Sigmoid colon (tissue), 4 donors: Measurements from ENCODE around the gene RAB7B.

Source experiments
- CTCF ChIP-seq, 4 experiments: fragments of 450-650 bp in 3 of 4; fragments of 200-600 bp in 1 of 4; IDR thresholded peaks; one replicate each; pipeline ENCODE4 v1.5.1; 2016 to 2019; ENCODE audit warnings: antibody characterized with exemption in 4 of 4, mild to moderate bottlenecking in 3 of 4, moderate library complexity in 2 of 4
- EP300 ChIP-seq, 4 donors: sonication (generic); formaldehyde crosslinking; IDR thresholded peaks; one replicate each; pipeline ENCODE4 v1.6.1; 2017; ENCODE audit warnings: antibody characterized with exemption in 4 of 4
- POLR2A ChIP-seq, 2 donors: fragments of 450-650 bp; IDR thresholded peaks; one replicate each; pipeline ENCODE4 v1.6.1; 2016; ENCODE audit warnings: antibody characterized with exemption in 2 of 2, mild to moderate bottlenecking in 2 of 2, moderate library complexity in 2 of 2
- POLR2AphosphoS5 ChIP-seq, 4 donors: sonication (generic); formaldehyde crosslinking; IDR thresholded peaks; one replicate each; pipeline ENCODE4 v1.6.1; 2017; ENCODE audit warnings: antibody characterized with exemption in 4 of 4

- no peak for TF ChIP-seq POLR2A (IDR thresholded peaks at IDR 0.05)
- no peak for TF ChIP-seq CTCF (IDR thresholded peaks at IDR 0.05)
- no peak for TF ChIP-seq POLR2AphosphoS5 (IDR thresholded peaks at IDR 0.05)
- no peak for TF ChIP-seq EP300 (IDR thresholded peaks at IDR 0.05)
Observed at GRCh38 chr1:205963352-205964155, 39.6 kb downstream of the RAB7B start.
